Fibroblast of skin of right biceps (primary cell): Measurements from ENCODE around the gene GINS2.
A peak's percentile ranks its signal among the peaks of the same experiment; 100 is the strongest.

Experiments
- DNase-seq: peaks from one replicate; pipeline ENCODE4 v3.0.0-alpha.2; 2013

GINS2 gene

GRCh38 chr16:85688586-85689284 is at the start of gene GINS2:
GINS2 (minus strand) TSS chr16:85688954; CDS start chr16:85688898, 56 bp downstream.
- peak; percentile 92 for DNase-seq

GRCh38 chr16:85736921-85737320 is 48.2 kb upstream of the GINS2 start:
- no peak for DNase-seq

- DNase-seq, result no peak
These were observed 47.2 kb upstream of the GINS2 start for GRCh38 chr16:85735946-85736345.

GRCh38 chr16:85735225-85735635 is 46.5 kb upstream of the GINS2 start:
- DNase-seq, result no peak

GRCh38 chr16:85734311-85735017 is 45.7 kb upstream of the GINS2 start:
- DNase-seq, result no peak

GRCh38 chr16:85733839-85734170 is 45.1 kb upstream of the GINS2 start:
- peak; percentile 52 for DNase-seq

- DNase-seq, result peak; percentile 51
These were observed 44.5 kb upstream of the GINS2 start for GRCh38 chr16:85733155-85733838.

GRCh38 chr16:85731179-85731578 is 42.4 kb upstream of the GINS2 start:
- DNase-seq, result no peak

GRCh38 chr16:85730186-85730465 is 41.4 kb upstream of the GINS2 start:
- DNase-seq, result no peak

- DNase-seq, result peak; percentile 80
These were observed 40.9 kb upstream of the GINS2 start for GRCh38 chr16:85729452-85730185.

GRCh38 chr16:85728879-85729278 is 40.1 kb upstream of the GINS2 start:
- peak; percentile 21 for DNase-seq

GRCh38 chr16:85724936-85725335 is 36.2 kb upstream of the GINS2 start:
- no peak for DNase-seq

GRCh38 chr16:85724126-85724879 is 35.5 kb upstream of the GINS2 start:
- no peak for DNase-seq

GRCh38 chr16:85722128-85722893 is 33.6 kb upstream of the GINS2 start:
- DNase-seq, result no peak

GRCh38 chr16:85720302-85720637 is 31.5 kb upstream of the GINS2 start:
- DNase-seq, result no peak

GRCh38 chr16:85719605-85720301 is 31.0 kb upstream of the GINS2 start:
- no peak for DNase-seq

GRCh38 chr16:85718682-85719081 is 29.9 kb upstream of the GINS2 start:
- no peak for DNase-seq

GRCh38 chr16:85718153-85718477 is 29.4 kb upstream of the GINS2 start:
- no peak for DNase-seq

GRCh38 chr16:85717393-85718152 is 28.8 kb upstream of the GINS2 start:
- peak; percentile 51 for DNase-seq

- no peak for DNase-seq
These were observed 27.9 kb upstream of the GINS2 start for GRCh38 chr16:85716680-85717038.
